Measurements from ENCODE around the gene SMG1.
"Not testable (repeated sequence)": the region's sequence is repeated elsewhere in the genome, so short reads cannot be mapped to it uniquely, and the experiment has no call there.

The SMG1 gene

GRCh38 chr16:18902044-18902443 is 24.2 kb downstream of the SMG1 start:
- DNase-seq (ENCODE audit: low read depth); in situ Hi-C loops (cut with HindIII; ENCODE audit: low sequenced_read_pairs); H3K4me3 ChIP-seq (ENCODE audit: low read depth, low read length): not testable (repeated sequence)

DNA sequence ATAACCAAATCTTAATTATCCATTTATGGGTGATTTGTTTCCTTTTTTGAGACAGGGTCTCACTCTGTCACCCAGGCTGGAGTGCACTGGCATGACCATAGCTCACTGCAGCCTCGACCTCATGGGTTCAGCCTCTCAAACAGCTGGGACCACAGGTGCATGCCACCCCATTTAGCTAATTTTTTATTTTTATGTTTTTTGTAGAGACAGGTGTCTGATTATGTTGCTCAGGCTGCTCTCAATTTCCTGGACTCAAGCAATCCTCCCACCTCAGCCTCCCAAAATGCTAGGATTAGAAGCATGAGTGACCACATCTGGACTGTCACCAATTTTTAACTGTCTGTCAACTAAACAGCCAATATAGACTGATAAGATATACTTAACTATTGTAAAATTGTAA is 25.0 kb downstream of the SMG1 start:
- in situ Hi-C loops (cut with HindIII; ENCODE audit: low sequenced_read_pairs); DNase-seq (ENCODE audit: low read depth); H3K4me3 ChIP-seq (ENCODE audit: low read depth, low read length): not testable (repeated sequence)

DNA sequence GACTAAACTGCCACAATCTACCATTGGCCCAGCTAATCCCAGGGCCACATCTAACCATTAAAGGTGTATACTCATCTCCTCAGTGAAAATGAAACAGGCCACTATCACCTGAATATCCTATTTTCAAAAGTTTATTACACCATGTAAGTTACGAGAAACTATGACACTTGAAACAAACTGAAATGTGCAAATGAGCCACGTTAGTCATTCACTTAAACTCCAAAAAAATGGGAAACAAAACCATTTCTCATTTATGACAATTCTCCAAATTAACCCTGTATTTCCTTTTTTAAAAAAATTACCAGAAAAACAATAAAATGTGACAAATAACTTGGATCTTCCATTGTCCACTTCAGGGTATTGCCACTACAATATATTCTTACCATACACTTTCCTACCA is 41.8 kb downstream of the SMG1 start:
- H3K4me3 ChIP-seq (ENCODE audit: low read depth, low read length); in situ Hi-C loops (cut with HindIII; ENCODE audit: low sequenced_read_pairs); DNase-seq (ENCODE audit: low read depth): not testable (repeated sequence)

DNA sequence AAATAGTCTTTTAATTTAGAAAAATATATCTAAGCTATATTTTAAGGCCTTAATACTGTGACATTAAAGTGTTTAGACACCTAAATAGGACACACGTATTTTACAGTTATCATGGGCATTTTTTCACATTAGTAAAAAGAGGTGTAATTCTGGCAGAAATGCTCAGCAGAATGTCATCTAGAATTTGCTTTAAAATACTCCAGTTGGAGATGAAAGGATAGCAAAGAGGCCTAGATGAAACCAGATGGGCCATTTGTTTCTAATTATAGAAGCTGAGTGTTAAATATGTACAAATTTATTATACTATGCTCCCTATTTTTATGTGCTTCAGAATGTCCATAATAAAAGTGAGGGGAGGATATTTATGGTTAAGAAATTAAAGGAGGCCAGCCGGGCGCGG is 48.5 kb downstream of the SMG1 start:
- DNase-seq (ENCODE audit: low read depth); H3K4me3 ChIP-seq (ENCODE audit: low read depth, low read length); in situ Hi-C loops (cut with HindIII; ENCODE audit: low sequenced_read_pairs): not testable (repeated sequence)

DNA sequence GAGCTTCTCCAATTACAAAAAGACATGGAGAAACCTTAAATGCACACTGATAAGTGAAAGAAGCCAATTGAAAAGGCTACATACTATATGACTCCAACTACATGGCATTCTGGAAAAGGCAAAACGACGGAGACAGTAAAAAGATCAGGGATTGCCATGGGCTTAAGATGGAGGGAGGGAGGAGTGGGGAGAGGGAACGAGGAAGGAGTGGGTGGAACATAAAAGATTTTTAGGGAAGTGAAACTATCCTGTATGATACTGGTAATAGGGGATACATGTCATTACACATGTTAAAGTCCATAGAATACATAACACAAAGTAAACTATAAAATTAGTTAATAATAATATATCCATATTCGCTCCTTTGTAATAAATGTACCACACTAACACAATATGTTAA is 48.9 kb downstream of the SMG1 start:
- DNase-seq (ENCODE audit: low read depth); H3K4me3 ChIP-seq (ENCODE audit: low read depth, low read length); in situ Hi-C loops (cut with HindIII; ENCODE audit: low sequenced_read_pairs): not testable (repeated sequence)

GRCh38 chr16:18876301-18876700 is 49.9 kb downstream of the SMG1 start:
- DNase-seq (ENCODE audit: low read depth); in situ Hi-C loops (cut with HindIII; ENCODE audit: low sequenced_read_pairs); H3K4me3 ChIP-seq (ENCODE audit: low read depth, low read length): not testable (repeated sequence)

DNA sequence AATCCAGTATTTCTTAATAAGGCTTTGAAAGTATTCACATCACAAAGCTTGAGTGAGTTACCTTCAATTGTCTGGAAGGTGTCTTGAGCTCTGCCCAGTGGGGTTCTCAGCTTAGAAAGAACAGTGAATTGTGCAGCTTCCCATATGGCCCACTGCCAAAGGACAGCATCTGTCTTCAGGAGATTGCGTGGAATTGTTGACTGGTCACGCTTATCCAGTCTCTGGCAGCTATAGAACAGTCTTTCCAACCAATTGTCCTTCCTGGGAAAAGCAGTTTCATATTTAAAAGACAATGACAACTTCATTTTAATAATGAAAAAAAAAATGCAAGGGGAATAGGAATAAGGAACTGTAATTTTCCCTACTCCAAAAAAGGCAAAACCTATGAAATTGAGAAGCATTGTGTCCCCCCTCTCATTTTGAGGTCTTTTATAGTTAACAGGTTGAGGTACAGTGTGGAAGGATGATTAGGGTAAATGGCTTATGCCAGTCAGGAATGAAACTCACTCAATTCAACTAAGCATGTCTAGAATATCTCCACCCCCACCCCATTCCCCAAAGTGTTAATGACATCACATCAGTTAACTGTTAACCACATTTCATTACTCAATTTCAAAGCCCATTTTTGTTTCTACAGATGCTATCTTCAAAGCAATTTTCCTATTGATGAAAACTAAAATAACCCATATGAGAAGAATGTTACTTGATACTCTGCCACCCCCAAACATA is 57.0 kb downstream of the SMG1 start:
- in situ Hi-C loops (cut with HindIII; ENCODE audit: low sequenced_read_pairs); H3K4me3 ChIP-seq (ENCODE audit: low read depth, low read length): not testable (repeated sequence)
- peak; percentile 33 for DNase-seq (ENCODE audit: low read depth)

- H3K4me3 ChIP-seq (ENCODE audit: low read depth, low read length); in situ Hi-C loops (cut with HindIII; ENCODE audit: low sequenced_read_pairs): not testable (repeated sequence)
- peak; percentile 6 for TF ChIP-seq CTCF (IDR thresholded peaks at IDR 0.05; ENCODE audit: low read depth, low read length, missing control alignments)
- peak; percentile 9 for DNase-seq (ENCODE audit: low read depth)
Observed at GRCh38 chr16:18866277-18866823, 59.9 kb downstream of the SMG1 start.

DNA sequence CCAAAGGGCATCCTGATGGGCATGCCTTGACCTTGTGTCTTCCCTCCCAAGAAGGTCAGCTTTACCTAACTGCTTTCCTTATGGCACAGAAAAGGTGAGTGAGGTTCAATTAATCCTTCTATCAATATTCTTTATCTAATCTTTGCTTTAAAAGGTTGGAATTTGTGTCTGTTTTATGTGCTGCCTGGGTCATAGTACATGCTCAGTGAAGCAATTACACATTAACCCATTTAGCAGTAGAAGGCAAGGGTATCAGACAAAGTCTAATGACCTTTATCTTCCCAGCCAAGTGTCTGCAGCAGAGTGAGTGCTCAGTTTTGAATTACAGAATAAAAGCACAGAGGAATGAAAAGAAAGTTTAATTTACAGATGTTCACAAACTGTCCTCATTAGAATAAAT is 63.3 kb downstream of the SMG1 start:
- in situ Hi-C loops (cut with HindIII; ENCODE audit: low sequenced_read_pairs); H3K4me3 ChIP-seq (ENCODE audit: low read depth, low read length); DNase-seq (ENCODE audit: low read depth): not testable (repeated sequence)

GRCh38 chr16:18855196-18855595 is 71.0 kb downstream of the SMG1 start:
- in situ Hi-C loops (cut with HindIII; ENCODE audit: low sequenced_read_pairs) = no loop called here
- no peak for TF ChIP-seq CTCF (IDR thresholded peaks at IDR 0.05; ENCODE audit: low read depth, low read length, missing control alignments)
- no peak for DNase-seq (ENCODE audit: low read depth)
- no peak overlapping the region for H3K4me3 ChIP-seq (ENCODE audit: low read depth, low read length)

- no peak for TF ChIP-seq CTCF (IDR thresholded peaks at IDR 0.05; ENCODE audit: low read depth, low read length, missing control alignments)
- DNase-seq (ENCODE audit: low read depth) = no peak
- no peak overlapping the region for H3K4me3 ChIP-seq (ENCODE audit: low read depth, low read length)
- in situ Hi-C loops (cut with HindIII; ENCODE audit: low sequenced_read_pairs) = no loop called here
Observed at GRCh38 chr16:18853694-18854093, 72.5 kb downstream of the SMG1 start.
